Loucy (cell line): ENCODE results near the gene PDGFC.

Source experiments
- EZH2phosphoT487 ChIP-seq: fragments of 200-600 bp; IDR thresholded peaks from 2 replicates; pipeline ENCODE4 v1.6.1; 2018; ENCODE audit warnings: antibody characterized with exemption, mild to moderate bottlenecking, moderate library complexity, borderline replicate concordance
- TF ChIP-seq, protein P1 (sequence below): fragments of 200-600 bp; sonication (generic); conservative IDR thresholded peaks from 2 replicates; pipeline ENCODE4 v1.5.1; 2014; ENCODE audit warnings: mild to moderate bottlenecking, antibody characterized with exemption, low read length

DNA sequence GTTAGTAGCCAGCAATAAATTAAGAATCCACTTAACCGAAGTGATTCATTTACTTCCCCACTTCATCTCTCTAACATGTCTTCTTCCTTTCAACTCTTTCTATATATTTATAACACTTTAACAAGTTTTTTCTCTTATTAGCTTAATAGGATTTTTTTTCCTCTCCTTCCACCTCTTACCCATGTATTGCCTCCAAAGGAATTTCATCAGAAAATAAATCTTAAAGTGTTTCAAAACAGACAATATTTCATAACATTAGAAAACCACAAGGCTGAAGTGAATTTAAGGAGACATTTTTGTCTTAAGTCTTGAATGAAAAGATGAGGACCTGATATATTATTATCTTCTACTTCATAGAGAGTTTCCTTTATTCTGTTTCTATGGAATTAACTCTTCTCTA is 101.5 kb downstream of the PDGFC start:
- no peak for TF ChIP-seq EZH2phosphoT487
- TF ChIP-seq, protein P1, sequence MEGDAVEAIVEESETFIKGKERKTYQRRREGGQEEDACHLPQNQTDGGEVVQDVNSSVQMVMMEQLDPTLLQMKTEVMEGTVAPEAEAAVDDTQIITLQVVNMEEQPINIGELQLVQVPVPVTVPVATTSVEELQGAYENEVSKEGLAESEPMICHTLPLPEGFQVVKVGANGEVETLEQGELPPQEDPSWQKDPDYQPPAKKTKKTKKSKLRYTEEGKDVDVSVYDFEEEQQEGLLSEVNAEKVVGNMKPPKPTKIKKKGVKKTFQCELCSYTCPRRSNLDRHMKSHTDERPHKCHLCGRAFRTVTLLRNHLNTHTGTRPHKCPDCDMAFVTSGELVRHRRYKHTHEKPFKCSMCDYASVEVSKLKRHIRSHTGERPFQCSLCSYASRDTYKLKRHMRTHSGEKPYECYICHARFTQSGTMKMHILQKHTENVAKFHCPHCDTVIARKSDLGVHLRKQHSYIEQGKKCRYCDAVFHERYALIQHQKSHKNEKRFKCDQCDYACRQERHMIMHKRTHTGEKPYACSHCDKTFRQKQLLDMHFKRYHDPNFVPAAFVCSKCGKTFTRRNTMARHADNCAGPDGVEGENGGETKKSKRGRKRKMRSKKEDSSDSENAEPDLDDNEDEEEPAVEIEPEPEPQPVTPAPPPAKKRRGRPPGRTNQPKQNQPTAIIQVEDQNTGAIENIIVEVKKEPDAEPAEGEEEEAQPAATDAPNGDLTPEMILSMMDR: no peak
